GM19043 (cell line): ENCODE results near the gene TTI1.

Experiments used
- ATAC-seq: cut with Tn5 transposase; IDR thresholded peaks from one replicate; pipeline ENCODE4 v1.9.1; 2021; ENCODE audit warnings: low read depth; ENCODE audit not compliant: unreplicated experiment

Gene TTI1

DNA sequence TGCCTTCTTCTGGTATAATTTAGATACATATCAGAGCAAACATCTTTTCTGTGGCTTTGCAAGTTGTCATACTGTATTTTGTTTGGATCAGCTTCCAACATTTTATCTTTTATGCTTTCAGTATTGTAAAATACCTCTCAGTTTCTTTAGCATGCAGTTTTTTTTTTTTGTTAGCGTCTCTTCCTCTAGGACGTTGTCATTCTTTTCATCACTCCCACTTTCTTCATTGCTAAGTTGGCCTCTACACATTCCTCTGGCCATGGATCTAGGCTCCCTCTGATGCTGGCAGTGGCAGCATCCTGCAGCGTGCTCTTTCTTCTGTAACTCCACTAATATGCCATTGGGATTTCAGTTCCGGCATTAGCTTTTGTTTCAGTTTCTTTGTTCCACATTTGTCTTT, 22.0 kb upstream of the TTI1 start:
- no peak for ATAC-seq

DNA sequence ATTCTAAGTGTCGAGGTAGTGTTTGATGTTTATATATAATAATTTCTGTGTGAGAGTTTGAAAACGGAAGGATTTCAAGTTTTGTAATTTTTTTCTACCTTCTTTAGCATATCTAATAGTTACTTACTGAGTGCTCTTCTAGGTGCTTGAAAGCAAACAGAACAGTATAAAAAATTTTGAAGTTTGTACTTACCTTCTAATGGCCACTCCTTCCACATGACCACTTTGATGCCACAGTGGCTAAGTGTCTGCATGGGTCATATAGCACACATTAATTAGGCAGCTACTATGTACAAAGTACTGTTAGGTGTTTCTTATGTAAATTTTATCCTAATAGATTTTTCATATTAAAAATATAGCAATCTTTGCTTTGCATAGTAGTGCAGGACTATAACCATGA, 21.4 kb upstream of the TTI1 start:
- no peak for ATAC-seq

DNA sequence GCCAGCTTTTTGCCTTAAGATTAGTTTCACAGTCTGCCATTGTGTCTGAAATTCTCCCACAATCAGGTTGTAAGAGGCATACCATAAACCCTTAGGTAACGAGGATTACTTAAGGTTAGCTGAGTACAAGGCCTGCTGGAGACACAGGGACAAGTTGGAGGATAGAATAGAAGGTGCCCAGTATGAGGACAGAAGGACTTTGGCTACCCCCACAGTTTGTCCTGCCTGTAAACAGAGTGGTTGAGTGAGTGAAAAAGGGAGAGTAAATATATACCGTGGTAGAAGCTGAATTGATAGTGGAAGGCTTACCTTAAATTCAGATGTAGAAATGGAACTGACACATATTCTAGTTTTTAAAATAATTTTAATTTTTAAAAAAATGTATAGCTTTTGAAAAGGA, 19.6 kb upstream of the TTI1 start:
- ATAC-seq: no peak

DNA sequence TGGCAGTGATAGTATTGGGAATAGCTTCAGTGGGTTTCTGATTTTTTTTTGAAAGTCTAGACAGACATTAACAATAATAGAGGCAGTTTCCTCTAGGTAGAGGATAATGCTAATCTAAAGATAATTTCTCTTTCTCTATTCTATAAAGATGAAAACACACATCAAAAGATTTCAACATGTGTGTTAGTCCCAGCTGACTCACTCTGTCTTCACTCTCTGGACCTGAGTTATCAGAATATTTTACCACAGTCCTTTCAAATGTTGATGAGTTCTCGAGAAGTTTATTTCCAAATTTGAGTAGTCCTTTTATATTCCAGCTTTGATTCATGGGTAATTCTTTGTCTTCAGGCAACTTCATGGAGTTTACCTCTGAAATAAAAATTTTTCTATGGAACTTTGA, 17.4 kb upstream of the TTI1 start:
- no peak for ATAC-seq

DNA sequence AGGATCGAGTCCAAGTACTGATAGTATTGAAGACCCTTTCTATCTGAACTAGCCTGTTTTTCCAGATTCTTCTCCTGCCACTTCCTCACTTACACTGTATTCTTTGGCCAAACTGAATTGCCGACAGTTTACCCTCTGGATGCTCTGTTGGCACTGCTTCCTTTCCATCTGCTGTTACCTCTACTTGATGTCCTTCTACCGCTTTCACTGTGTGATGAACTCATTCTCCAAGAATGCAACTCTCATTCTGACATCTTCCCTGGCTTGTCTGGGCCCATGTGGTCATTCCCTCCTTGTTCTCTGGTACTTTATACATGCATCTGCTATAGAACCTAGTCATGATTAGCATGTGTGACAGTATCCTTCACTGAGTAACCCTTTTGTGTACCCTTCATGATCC, 16.5 kb upstream of the TTI1 start:
- ATAC-seq: no peak

DNA sequence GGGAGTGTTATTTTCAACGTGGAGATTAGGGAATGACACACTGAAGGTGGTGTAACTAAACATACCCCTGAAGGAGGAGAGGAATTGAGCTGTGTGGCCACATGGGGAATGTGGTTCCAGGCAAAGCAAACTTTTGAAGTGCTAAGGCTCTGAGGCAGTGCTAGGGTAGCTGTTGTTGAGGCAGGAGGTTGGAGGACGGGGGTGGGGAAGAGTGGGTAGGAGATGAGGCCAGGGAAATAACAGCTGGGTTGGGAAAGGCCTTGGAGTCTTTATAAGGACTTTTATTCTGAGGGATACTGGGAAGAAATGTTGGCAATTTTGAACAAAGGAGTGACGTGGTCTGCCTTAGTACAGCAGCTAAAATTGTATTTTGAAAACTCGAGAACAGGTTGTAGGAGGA, 13.3 kb upstream of the TTI1 start:
- ATAC-seq: no peak

DNA sequence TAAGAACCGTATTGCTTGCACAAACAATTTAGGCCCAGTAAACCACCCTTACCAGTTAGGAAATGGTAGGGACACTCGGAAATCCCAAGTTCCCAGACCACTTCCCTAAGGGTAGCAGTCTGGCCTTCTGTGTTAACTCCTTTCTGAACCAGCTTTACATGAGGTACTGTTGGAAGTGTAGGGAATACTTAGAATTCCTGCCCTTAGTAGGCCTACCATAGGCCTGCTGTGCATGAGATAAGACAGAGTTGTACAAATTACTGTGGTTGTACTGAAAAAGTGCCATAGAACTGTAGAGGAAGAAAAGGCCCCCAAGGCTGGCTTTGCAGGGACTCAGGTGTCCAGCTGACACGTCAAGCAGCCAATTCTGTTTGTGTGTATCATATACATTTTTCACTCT, 11.4 kb upstream of the TTI1 start:
- no peak for ATAC-seq

DNA sequence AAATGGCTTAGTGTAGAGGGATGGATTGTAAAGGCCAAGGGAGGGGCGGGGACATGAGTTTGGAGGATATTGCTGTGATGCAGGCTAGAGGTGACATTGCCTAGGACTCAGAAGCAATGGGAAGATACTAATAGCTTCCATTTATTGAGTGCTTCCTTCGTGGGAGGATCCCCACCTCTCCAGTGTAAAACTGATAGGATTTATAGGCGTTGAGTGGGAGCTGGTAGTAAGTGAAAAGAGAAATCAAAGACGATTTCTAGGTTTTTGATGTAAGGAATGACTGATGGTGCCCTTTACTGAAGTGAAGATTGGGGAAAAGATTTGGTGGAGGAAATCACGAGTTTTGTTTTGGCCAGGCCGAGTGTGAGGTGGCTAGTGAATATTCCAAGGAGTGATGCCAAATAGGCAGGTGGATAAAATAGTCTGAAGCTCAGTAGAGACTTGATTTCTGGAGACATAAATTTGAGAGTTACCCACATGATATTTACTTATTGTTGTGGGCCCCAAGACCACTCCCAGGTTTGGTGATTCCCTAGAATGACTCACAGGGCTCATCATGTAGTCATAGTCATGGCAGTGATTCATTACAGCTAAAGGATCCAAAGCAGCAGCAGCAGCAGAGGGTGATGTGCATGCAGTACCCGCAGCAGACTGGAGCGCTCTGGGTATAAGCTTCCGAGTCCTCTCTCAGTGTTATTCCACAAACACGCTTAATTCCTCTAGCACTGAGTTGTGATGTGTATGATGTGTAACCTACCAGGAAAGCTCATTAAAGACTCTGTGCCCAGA, 10.4 kb upstream of the TTI1 start:
- no peak for ATAC-seq

DNA sequence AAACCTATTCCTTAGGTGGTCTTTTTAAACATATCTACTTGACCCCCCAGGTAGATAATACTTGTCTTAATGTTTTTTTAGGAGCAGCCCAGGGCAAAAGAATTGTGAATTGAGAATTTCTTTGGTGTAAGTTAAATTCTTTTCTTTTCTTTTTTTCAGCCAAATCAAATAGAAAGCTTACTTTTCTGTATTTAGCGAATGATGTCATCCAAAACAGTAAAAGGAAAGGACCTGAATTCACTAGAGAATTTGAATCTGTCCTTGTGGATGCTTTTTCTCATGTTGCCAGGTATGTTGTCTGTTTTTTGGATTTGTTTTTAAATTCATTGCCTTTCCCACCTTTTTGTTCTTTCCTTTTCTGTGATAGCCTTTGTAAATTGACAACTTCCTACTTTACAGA, 7.0 kb upstream of the TTI1 start:
- no peak for ATAC-seq

DNA sequence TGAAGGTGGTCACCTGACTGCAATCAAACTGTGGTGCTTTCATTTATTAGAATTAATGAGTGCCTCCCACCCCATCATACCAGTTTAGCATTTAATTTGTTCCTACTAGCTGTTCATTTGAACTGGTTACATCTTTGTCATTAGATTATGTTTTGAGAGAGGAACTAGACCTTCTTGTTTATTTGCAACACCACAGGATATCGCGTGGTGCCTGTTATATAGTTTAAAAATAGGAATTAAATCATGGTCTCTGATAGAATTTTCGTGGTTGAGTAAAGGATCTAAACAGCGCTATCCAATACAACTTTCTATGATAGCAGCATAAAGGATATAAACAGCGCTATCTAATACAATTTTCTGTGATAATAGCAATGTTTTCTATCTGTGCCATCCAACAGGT, 3.1 kb upstream of the TTI1 start:
- no peak for ATAC-seq

DNA sequence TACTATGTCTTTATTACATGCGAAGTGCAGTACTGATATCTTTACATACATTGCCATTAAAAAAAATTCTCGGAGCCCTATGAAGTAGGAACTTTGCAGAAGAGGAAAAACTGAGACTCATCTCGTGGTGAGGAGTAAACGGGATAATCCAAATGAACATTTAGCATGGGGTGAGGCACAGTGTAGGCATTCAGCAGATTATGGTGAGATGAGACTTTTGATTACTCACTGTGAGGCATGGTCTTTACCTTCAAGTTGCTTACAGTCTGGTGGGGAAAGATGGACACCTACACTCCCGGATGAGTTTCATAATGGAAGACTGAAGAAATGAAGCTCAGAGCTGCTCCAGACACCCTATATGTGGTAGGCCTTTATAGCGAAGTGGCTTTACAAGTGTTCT, 1.7 kb upstream of the TTI1 start:
- ATAC-seq: no peak

DNA sequence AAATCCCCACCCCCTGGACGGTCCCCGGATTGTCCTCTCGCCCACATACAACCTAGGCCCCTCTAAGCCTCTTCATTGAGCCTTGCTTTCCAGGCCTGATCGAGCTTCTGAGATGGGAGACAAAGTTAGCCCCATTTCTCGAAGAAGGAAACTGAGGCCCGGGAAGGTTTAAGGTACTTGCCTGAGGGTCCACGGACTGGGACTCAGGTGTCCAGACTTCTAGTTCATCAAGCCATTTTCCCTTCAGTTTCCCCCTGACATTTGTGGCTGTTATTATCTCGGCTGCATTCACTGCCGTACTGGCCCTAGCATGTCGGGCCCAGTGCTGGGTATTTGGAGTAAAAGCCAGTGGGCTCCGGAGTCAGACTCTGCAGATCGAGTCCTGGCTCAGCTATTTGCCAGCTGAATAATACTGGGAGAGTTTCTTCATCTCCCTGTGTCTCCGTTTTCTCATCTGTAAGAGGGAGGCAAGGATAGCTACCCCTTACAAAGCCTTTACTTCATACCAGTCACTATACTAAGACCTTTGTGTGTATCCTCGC, 923 bp upstream of the TTI1 start:
- ATAC-seq: no peak

DNA sequence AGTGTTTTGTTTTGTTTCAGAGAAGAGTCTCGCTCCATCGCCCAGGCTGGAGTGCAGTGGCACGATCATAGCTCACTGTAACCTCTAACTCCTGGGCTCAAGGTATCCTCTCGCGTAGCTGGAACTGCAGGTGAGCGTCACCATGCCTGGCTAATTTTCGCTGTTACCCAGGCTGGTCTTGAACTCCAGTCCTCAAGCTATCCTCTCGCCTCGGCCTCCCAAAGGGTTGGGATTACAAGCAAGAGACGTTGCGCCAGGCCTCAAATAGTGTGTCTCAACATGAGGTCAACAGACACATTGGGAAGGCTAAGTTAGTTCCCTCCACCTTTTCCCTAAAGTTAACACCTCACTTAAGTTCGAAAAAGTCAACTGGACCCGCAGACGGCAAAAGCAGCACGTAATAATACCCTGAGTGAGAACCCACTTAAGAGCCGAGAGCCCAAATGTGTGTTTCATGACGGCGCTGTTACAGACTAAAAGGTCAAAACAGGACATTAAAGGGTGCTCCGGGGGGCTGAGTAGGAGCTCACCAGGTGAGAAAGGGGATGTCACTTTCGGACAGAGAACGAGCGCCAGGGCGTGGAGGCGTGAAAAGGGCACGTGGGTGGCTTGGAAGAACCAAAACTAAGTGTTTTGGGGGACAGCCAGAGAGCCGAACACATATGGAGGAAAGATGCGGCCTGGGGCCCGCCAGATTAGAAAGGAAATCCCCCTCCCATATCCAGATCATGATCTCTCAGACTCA, 499 bp downstream of the TTI1 start:
- peak; percentile 39 for ATAC-seq

DNA sequence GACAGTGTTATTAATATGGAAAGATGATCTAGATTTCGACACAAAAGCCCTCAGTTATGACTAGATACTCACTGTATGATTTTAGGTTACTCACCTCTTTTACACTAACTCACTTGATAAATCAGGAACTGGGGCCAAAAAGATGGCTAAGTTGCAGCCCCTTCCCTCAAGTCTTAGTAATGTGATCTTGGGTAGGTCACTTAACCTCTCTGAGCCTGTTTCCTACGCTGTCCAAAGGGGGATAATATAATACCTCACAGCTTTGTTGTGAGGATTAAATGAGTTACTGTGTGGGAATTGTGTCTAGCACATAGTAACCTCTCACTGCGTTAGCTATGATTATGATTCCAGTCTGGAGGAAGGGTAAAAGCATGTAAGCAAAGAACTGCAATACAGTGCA, 1.3 kb downstream of the TTI1 start:
- ATAC-seq: no peak

DNA sequence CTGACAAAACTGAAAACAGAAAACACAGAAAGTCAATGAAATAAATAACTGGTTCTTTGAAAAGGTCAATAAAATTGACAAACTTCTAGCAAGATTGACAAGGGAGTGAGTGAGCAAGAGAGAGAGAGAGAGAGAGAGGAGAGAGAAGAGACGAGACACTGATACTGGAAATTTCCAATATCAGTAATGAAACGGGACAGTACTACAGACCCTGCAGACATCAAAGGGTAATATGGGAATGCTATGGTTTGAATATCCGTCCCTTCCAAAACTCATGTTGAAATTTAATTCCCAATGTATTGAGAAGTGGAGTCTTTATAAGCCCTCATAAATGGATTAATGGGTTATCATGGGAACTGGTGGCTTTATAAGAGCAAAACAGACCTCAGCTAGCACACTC, 3.8 kb downstream of the TTI1 start:
- ATAC-seq: no peak

DNA sequence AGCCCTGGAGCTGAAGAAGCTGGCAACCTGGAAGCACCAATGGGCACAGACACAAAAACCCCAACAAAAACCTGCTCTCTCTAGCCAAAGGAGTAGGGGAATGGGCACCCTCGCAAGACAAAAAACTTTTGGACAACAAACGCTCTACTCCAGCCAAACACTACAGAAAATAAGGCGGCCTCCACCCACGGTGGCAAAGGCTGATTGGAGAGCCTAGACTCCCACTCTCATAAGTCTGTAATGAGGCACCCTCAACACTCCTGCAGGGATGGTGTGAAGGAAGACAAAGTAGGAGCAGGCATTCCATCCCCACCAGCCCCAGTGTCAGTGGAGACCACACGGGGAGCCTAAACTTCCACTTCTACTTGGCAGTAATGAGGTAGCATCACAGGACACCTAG, 8.8 kb downstream of the TTI1 start:
- ATAC-seq: no peak

DNA sequence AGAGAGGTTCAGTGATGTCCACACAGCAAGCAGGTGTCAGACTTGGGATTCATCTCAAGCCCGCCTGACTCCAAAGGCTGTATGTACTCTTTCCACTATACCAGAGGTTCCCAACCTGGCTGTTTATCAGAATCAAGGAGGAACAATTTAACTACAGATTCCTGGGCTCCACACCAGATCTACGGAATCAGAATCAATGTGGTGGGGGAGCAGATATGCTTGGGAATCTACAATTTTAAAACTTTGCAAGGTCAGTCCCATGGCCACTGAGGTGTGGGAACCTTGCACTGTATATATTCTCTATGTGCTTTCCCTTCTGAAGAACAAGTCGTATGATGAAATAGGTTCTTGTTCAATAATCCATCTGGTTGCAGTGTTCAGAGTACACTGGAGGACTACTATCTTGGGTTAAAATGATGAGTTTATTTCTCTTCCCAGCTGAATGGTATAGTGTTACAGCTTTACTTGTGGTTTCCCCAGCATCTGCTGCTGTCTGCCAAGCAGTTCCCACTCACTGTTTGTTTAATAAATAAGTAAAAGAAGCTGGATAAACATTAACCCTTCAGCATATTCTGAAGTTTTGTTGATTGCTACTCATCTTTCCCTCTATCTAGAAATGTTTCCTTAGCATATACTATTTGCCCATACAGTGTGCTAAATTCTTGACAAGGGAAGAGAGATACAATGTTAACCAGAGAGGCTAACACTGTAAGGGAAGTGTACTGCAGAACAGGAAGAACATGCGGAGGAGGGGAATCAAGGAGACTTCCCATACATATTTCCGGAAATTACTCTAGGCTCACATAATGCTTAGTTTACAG, 9.9 kb downstream of the TTI1 start:
- ATAC-seq: no peak

DNA sequence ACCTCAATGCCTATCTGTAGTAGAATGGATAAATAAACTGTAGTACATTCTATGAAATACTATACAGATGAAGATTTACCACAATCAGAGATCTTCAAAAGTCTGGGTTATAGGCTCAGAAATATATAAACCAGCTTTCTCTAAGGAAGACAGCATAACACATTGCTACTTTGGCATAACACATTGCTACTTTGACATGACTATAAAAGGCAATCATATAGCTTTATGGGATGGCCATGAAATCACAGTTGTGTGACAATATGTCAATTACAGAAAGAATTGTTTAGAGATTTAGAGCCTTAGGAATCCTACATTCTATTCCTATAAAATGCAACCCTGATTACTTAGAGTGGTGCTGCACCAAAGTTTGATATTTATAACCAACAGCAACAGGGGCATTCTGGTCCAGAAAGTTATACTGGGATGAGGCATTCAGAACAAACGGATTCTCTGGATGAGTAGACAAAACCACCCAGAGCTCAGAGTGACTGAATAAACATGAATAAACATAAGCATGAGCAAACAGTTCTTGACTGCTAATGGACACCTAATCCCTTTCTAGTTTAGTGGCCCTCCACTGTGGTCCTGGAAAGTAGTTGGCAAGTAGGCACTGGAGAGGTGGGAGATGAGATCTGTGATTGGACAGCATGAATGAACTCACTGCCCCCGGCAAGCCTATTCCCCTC, 12.0 kb downstream of the TTI1 start:
- no peak for ATAC-seq

DNA sequence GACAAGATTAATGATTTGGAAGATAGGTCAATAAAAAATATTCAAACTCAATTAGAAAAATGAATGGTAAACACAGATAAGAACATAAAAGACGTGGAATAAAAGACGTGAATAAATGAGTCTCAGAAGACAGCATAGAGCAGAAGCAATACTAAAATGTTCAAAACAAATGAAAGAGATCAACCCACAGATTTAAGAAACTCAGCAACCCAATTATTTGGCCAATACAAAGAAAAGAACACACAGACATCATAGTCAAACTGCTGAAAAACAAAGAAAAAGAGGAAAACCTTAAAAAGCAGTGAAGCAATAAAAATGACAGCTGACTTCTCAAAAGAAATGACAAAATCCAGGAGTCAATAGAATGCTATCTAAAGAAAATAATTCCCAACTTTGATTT, 14.9 kb downstream of the TTI1 start:
- ATAC-seq: no peak

DNA sequence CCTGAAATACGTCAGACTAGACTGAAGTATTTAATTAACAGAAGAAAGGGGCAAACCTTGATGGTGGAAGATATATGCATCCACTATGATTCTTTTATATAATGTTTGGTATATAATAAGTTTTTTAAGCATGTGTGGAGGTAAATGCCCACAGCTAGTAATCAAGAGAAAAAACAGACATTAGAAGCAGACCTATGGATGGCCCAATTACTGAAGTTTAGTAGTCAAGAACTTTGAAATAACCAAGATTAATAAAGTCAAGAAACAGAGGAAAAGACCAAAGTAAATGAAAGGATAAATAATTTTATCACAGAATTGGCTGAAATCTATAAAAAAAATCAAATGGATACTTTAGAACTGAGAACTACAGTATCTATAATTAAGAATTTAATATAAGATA, 15.3 kb downstream of the TTI1 start:
- ATAC-seq: no peak

DNA sequence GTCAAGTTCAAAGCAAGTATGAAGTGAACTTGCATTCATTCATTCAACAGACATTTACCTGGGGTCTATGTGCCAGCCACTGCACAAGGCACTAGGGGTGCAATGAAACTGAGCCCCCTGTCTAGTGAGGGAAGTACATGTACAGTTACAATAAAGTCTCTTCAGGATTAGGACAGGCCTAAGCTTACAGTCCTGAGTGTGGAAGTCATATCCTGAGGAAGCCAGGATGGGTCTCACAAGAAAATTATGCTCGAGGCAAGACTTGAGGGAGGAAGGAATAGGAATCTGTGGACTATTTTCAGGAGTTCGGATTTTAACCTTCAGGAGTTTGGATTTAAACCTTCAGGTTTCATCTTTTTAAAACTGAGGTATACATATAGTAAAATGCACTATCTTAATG, 19.4 kb downstream of the TTI1 start:
- ATAC-seq: no peak
